Peyer's patch (tissue), 4 donors: ENCODE data around the gene KAT2B. TPM values are rescaled to one million over a fixed set of nuclear protein-coding genes. Genes with fewer than 3 reads are reported as not detected.

Experiments
- DNase-seq, 3 donors: peaks; one replicate each; pipeline ENCODE4 v3.0.0-alpha.2; 2017 to 2019
- H3K27ac ChIP-seq, 4 donors: fragments of 200-600 bp; sonication (generic); one replicate each; pipeline ENCODE4 v1.5.1; 2016 to 2019
- H3K27me3 ChIP-seq, 2 donors: fragments of 200-600 bp; sonication (generic); one replicate each; pipeline ENCODE4 v1.5.1; 2019
- H3K36me3 ChIP-seq, 3 donors: fragments of 200-600 bp; sonication (generic); one replicate each; pipeline ENCODE4 v1.5.1; 2016 to 2019
- H3K4me1 ChIP-seq, 4 donors: fragments of 200-600 bp; sonication (generic); one replicate each; pipeline ENCODE4 v1.5.1; 2016 to 2019
- H3K4me3 ChIP-seq, 4 donors: fragments of 200-600 bp; sonication (generic); 1 replicate in 3 of 4; 2 replicates in 1 of 4; pipeline ENCODE4 v1.5.1; 2016 to 2019; ENCODE audit warnings: mild to moderate bottlenecking in 1 of 4
- H3K9me3 ChIP-seq, 4 donors: fragments of 200-600 bp; sonication (generic); one replicate each; pipeline ENCODE4 v1.5.1; 2016 to 2019; ENCODE audit warnings: mild to moderate bottlenecking in 1 of 4
- POLR2A ChIP-seq, 2 donors: fragments of 450-650 bp; IDR thresholded peaks; one replicate each; pipeline ENCODE4 v1.5.1; 2017; ENCODE audit warnings: antibody characterized with exemption in 2 of 2, mild to moderate bottlenecking in 2 of 2, moderate library complexity in 2 of 2
- total RNA-seq, 4 donors: library from RNA; depleted of rRNA; stranded (reverse); fragments of >200 nt; gene quantifications; one replicate each; pipeline ENCODE4 v1.1.0, GENCODE V29; 2016
- TF ChIP-seq, protein P1 (sequence below), 6 experiments: fragments of 450-650 bp in 4 of 6; fragments of 200-600 bp in 2 of 6; sonication (generic) in 1 of 6; IDR thresholded peaks; one replicate each; pipeline ENCODE4 v1.5.1; 2017 to 2019; ENCODE audit warnings: antibody characterized with exemption in 6 of 6, mild to moderate bottlenecking in 3 of 6, moderate library complexity in 1 of 6

The KAT2B gene
- total RNA-seq, 4 donors from 2014 or later = 28.0 to 46.2 (median 42.9) TPM

DNA sequence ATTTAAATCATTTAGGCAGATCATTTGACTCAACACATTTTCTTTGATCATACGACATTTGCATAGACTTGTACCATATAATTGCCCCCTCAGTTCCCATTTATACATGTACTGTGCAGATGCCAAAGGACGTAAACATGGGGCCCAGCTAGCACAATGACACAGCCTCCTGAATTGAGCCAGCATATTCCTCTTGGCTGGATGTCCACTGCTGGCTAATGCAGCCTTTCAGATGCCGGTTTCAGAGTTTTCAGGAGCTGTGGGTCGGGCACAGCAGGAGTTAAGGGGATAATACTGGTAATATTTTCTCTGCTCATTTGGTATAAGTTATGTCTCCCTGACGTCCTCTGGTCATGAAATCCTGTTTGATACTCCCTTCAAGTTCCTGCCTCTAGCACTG lies 39.4 kb downstream of the KAT2B start:
- TF ChIP-seq POLR2A (IDR thresholded peaks at IDR 0.05) = no peak
- TF ChIP-seq, protein P1, sequence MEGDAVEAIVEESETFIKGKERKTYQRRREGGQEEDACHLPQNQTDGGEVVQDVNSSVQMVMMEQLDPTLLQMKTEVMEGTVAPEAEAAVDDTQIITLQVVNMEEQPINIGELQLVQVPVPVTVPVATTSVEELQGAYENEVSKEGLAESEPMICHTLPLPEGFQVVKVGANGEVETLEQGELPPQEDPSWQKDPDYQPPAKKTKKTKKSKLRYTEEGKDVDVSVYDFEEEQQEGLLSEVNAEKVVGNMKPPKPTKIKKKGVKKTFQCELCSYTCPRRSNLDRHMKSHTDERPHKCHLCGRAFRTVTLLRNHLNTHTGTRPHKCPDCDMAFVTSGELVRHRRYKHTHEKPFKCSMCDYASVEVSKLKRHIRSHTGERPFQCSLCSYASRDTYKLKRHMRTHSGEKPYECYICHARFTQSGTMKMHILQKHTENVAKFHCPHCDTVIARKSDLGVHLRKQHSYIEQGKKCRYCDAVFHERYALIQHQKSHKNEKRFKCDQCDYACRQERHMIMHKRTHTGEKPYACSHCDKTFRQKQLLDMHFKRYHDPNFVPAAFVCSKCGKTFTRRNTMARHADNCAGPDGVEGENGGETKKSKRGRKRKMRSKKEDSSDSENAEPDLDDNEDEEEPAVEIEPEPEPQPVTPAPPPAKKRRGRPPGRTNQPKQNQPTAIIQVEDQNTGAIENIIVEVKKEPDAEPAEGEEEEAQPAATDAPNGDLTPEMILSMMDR (IDR thresholded peaks at IDR 0.05) = no peak
- DNase-seq = no peak
- H3K4me3 ChIP-seq = no peak overlapping the region
- no peaks in the 10 kb centered on the region for H3K36me3 ChIP-seq
- no peaks in the 10 kb centered on the region for H3K9me3 ChIP-seq
- no peak overlapping the region for H3K27ac ChIP-seq
- no peaks in the 10 kb centered on the region for H3K27me3 ChIP-seq
- peaks cover 0 to 11% (median 0%) of the 10 kb centered on the region in 4 donors for H3K4me1 ChIP-seq

DNA sequence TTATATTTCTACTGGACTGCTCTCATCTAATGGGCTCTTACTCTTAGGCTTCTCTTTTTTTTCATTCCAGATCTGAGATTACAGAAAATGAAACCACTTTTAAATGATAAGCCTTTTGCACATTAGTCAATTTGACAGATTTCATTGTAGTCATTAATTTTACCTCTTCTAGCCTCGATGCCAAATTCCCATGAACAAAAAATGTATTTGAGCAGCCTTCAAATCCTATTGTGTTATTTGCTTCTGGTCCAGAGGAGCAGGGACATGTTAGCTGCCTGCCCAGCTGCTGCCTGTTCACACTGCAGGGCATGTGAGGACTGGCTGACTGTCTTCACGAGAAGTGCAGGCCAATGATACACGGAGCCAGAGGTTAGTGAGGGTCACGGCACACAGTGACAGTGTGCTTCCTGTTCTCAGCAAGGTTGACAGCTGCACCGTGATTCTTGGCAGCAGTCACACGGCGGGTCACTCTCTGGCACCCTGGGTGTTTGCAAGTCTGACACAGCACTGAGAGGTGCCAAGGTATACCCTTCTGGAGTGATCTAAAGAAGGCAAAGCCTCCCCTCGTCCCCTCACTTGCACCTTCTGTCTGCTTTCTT lies 40.8 kb downstream of the KAT2B start:
- peak; percentile 26 to 69 (median 67) for DNase-seq
- no peaks in the 10 kb centered on the region for H3K27me3 ChIP-seq
- no peak for TF ChIP-seq POLR2A (IDR thresholded peaks at IDR 0.05)
- TF ChIP-seq, protein P1 (IDR thresholded peaks at IDR 0.05) = no peak
- H3K4me3 ChIP-seq = no peak overlapping the region
- no peaks in the 10 kb centered on the region for H3K9me3 ChIP-seq
- peaks cover 0 to 11% (median 0%) of the 10 kb centered on the region in 4 donors for H3K4me1 ChIP-seq
- no peaks in the 10 kb centered on the region for H3K36me3 ChIP-seq
- no peak overlapping the region for H3K27ac ChIP-seq

DNA sequence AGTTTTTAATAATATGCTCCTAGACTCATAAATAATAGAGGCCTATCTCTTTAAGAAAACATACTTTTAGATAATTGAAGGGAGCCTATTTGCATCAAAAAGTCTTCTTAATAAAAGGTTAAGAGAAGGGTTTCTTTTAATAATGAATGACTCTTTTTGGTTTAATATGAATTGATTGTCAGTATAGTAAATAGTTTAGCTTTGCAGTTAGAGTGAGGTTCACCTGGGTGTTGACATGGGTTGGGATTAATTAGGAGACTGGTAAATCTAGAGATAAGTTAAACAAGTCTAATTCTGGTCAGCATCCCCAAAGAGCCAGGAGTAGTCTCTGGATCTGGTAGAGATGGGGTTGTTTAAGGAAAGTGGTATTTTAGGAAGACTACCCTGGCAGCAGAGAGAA lies 43.0 kb downstream of the KAT2B start:
- H3K27me3 ChIP-seq = no peaks in the 10 kb centered on the region
- peaks cover 0 to 11% (median 0%) of the 10 kb centered on the region in 4 donors for H3K4me1 ChIP-seq
- no peak overlapping the region for H3K4me3 ChIP-seq
- no peaks in the 10 kb centered on the region for H3K9me3 ChIP-seq
- no peak for DNase-seq
- H3K36me3 ChIP-seq = no peaks in the 10 kb centered on the region
- H3K27ac ChIP-seq = no peak overlapping the region
- TF ChIP-seq, protein P1 (IDR thresholded peaks at IDR 0.05) = no peak
- no peak for TF ChIP-seq POLR2A (IDR thresholded peaks at IDR 0.05)

DNA sequence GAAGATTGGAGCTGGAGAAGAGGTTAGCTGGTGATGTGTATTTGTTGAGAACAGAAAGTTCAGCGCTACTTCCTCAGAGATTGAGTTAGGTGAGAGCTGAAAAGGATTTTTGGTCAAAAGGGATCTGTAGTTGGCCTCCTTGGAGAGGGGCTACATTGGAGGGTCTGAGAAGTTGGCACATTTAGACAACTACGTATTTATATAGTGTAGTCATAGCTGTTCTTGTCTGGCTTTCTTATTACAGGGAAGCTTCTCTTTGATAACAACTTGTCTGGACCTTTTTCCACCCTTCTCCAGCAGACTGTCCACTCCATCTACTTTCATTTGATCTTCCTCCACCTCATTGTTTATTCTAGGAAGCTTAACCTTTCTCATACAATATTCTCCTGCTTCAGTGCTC lies 43.7 kb downstream of the KAT2B start:
- H3K27ac ChIP-seq = no peak overlapping the region
- no peaks in the 10 kb centered on the region for H3K36me3 ChIP-seq
- H3K27me3 ChIP-seq = no peaks in the 10 kb centered on the region
- no peak overlapping the region for H3K4me3 ChIP-seq
- DNase-seq = no peak
- TF ChIP-seq, protein P1 (IDR thresholded peaks at IDR 0.05) = no peak
- TF ChIP-seq POLR2A (IDR thresholded peaks at IDR 0.05) = no peak
- no peaks in the 10 kb centered on the region for H3K9me3 ChIP-seq
- H3K4me1 ChIP-seq = peaks cover 0 to 11% (median 0%) of the 10 kb centered on the region in 4 donors

DNA sequence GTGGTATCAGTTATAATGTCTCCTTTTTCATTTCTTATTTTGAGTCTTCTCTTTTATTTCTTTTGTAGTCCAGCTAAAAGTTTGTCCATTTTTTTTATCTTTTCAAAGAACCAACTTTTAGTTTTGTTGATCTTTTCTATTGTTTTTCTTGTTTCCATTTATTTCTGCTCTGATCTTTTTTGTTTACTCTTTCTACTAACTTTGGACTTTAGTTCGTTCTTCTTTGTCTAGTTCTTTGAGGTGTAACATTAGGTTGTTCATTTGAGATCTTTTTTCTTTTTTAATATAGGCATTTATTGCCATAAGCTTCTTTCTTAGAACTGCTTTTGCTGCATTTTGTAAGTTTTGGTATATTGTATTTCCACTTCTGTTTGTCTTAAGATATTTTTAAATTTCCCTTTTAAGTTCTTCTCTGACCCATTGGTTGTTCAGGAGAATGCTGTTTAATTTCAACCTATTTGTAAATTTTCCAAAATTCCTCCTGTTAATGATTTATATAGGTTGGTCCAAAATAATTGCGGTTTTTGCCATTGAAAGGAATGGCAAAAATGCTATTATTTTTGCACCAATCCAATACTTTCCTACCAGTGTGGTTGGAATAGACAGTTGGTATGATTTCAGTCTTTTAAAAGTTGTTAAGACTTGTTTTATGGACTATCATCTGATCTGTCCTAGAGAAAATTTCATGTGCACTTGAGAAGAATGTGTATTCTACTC lies 51.2 kb downstream of the KAT2B start:
- Histone ChIP-seq H3K27ac (no peak overlapping the region), H3K4me3 (no peak overlapping the region), H3K36me3 (peaks cover 0 to 13% (median 0%) of the 10 kb centered on the region in 3 donors), H3K27me3 (no peaks in the 10 kb centered on the region), H3K9me3 (no peaks in the 10 kb centered on the region), H3K4me1 (no peaks in the 10 kb centered on the region)
- no peak for DNase-seq
- TF ChIP-seq, protein P1 (IDR thresholded peaks at IDR 0.05) = no peak
- TF ChIP-seq POLR2A (IDR thresholded peaks at IDR 0.05) = no peak
